NCI-H446 (cell line): ENCODE measurements around the gene MPPED1.

ENCODE experiments used
- DNase-seq, 2 experiments: peaks; one replicate each; lab custom pipeline; 2025; lab: John Stamatoyannopoulos, UW

MPPED1 gene

GRCh38 chr22:43498856-43499253 lies 87.0 kb downstream of the MPPED1 start:
- no peak for DNase-seq

GRCh38 chr22:43500792-43501785 lies 89.3 kb downstream of the MPPED1 start:
- no peak for DNase-seq

- peak in 1 of 2 experiments; percentile 47 for DNase-seq
Observed at GRCh38 chr22:43501878-43502277, 90.1 kb downstream of the MPPED1 start.

GRCh38 chr22:43502306-43502874 lies 90.6 kb downstream of the MPPED1 start:
- DNase-seq = no peak

- no peak for DNase-seq
Observed at GRCh38 chr22:43504068-43504467, 92.3 kb downstream of the MPPED1 start.

DNA sequence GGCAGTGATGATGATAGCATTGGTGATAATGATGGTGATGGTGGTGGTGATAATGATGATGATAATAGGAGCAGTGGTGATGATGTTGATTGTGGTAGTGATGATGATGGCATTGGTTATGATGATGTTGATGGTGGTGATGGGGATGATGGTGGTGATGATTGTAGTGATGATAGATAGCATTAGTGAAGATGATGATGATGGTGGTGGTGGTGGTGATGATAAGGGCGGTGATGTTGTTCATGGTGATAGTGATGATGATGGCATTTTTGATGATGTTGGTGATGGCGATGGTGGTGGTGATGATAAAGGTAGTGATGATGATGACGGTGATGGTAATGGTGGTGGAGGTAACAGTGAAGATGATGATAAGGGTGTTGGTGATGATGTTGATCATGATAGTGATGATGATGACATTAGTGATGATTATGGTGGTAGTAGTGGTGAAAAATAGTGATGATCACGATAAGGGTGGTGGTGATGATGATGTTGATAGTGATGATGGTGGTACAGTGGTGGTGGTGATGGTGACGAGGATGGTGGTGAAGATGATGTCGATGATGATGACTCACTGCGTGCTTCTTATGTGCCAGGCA lies 93.0 kb downstream of the MPPED1 start:
- no peak for DNase-seq

GRCh38 chr22:43505423-43505822 lies 93.6 kb downstream of the MPPED1 start:
- no peak for DNase-seq

DNA sequence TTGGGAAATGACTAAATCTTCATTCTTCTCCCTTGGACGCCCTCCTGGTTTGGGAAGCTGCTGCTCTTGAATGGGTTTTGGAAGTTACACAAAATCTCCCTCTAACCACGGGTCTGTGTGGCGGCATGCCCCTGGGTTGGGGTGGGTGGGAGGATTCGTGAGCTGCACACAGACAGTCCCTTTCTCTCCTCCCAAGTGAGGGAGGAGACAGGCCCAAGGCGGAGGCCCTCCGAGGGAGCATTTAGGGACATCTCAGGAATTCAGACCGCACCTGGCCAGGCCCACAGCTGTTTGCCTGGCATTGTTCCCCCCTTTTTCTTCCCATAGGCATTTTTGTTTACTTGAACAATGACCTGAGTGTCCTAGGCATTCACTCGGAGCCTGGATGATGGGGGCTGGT lies 94.1 kb downstream of the MPPED1 start:
- no peak for DNase-seq

- DNase-seq = no peak
Observed at GRCh38 chr22:43506487-43506886, 94.7 kb downstream of the MPPED1 start.

- DNase-seq = no peak
Observed at GRCh38 chr22:43507235-43507634, 95.4 kb downstream of the MPPED1 start.

DNA sequence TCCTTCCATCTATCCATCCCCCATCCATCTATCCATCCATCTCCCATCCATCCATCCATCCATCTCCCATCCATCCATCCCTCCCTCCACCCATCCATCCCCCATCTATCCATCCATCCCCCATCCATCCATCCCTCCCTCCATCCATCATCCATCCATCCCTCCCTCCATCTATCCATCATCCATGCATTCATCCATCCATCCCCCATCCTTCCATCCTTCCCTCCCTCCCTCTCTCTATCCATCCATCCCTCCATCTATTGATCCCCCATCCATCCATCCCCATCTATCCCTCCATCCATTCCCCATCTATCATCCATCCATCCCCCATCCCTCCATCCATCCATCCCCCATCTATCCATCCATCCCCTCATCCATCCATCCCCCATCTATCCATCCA lies 96.7 kb downstream of the MPPED1 start:
- no peak for DNase-seq

DNA sequence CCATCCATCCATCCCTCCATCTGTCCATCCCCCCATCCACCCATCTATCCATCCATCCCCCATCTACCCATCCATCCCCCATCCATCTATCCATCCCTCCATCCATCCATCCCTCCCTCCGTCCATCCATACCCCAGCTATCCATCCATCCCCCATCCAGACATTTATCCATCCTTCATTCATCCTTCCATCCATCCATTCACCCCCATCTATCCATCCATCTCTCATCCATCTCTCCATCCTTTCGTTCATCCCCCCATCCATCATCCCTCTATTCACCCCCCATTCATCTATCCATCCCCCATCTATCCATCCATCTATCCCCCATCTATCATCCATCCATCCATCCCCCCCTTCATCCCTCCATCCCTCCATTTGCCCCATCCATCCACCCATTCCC lies 97.5 kb downstream of the MPPED1 start:
- DNase-seq = no peak

GRCh38 chr22:43510281-43511070 lies 98.7 kb downstream of the MPPED1 start:
- DNase-seq = no peak

- DNase-seq = no peak
Observed at GRCh38 chr22:43511276-43511910, 99.6 kb downstream of the MPPED1 start.

DNA sequence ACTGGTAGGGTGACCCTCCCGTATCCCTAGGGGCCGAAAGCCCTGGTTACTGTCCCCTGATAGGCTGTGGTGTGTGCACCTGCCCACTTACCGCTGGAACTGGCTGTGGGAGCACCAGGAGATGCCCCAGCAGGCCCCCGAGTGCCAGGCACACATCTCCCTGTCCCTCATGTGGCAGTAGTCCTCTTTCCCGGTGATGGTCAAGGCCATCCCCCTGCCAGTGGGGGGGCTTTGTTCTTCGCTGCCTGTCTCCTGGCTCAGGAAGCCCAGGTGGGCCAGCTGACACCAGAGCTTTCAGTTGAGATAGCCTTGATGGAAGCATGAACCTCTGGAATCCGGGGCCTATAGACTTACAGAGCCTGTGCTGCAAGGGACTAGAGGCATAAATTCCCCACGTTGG lies 100.5 kb downstream of the MPPED1 start:
- DNase-seq = no peak

DNA sequence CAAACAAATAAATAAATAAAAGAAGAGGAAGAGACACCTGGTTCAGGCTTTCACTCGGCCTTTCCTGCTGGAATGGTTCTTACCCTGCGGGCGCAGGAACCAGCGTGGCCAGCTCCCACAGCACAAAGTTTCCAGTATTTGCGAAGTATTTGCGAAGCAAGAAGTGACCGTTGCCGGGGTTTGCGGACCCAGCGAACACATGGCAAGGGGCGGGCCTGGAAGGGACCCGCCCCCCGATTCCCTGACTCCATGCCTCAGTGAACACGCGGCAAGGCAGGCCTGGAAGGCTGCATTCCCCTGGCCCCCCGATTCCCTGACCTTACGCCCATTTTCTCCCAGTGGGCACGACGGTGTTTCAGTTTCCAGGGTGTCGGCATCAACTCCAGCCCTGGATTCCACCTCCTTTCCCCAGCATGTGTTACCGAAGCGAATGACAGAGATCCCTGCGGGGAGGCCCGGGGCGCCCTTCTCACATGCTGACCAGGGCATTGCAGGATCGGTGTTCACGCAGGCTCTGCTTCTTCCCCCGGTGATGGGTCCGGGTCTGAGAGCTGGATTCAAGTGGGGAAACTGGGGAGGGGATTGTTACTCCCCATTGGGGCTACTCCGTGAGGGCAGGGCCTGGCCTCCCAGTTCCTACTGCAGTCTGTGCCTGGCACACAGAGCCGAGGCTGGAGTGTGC lies 102.8 kb downstream of the MPPED1 start:
- DNase-seq = no peak

DNA sequence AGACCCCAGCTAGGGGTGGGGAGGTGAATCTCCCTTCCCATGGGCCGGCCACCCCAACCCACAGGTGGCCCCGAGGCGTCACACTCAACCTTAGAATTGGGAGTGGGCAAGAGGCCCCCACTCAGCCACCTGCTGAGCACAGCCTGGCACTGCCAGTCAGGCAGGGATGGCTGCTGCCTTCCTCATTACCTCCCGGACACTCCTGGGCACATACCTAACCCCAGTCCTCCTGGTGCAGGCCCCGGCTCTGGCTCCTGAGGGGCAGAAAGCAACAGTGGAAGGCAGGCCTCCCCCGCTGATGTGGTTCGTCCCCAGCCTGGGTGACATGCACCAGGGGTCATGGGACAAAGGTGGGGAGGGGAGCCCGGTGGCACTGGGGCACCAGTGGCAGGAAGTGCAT lies 103.6 kb downstream of the MPPED1 start:
- no peak for DNase-seq

DNA sequence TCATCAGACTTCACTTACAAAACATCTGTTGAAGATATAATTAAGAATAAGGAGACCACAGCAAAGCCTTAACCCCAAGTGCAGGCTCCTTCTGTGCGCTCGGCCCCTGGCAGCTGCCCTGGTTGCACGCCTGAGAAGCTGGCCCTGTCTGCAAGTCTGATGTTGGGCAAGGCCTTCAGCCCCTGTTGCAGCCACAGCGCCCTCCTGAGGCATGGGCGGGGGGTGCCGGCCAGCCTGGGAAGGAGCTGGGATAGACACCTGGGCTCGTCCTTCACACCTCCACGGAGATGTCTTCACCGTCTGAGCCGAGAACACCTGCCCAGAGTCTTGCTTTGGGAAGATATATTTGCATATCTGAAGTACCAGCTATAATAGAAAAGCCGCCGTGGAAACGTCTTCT lies 104.1 kb downstream of the MPPED1 start:
- no peak for DNase-seq

- DNase-seq = no peak
Observed at GRCh38 chr22:43516386-43516785, 104.6 kb downstream of the MPPED1 start.

DNA sequence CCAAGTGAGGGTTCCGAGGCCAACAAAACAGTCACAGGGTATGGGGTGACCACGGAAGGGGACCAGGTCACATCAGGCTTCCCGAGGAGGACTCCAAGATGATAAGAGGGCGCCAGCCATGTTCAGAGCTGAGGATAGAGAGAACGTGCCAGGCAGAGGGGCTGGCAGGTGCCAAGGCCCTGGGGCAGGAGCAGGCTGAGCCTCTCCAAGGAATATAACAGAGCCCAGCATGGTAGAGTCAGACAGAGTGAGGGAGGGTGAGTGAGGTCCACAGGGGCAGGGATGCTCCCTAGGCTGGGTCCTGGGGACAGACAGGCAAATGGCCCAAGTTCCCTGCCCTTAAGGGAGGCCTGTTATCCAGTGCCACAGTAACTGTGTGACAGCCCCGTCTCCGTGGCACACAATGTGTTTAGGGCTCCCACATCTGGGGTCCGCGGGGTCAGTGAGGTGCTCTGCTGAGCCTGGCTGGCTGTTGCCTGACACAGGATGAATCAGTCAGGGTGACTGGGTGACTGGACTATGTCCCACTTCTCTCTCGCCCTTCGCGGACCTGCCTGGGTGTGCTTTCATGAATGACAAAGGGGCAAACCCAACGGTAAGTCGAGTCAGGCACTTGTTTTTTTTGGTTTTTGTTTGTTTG lies 105.3 kb downstream of the MPPED1 start:
- no peak for DNase-seq

DNA sequence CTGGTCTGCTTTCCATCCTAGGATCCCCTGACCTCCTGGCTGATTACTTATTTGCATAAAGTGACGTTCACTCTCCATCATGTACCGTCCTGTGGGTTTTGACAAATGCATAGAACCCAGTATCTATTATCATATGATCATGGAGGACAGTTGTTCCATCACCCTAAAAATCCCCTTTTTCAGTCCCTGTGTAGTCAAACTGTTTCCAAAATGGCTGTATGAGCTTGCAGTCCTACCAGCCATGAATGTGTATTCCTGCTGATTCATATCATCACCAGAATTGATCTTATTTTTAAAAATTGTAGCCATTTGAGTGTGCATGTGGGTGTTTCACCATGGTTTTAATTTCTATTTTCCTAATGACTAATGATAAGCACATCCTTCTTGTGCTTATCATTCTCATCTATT lies 108.8 kb downstream of the MPPED1 start:
- DNase-seq = no peak
